Endothelial cell of umbilical vein (primary cell): Measurements from ENCODE around the gene NUDT8.

Experiments
- CTCF ChIP-seq, 2 donors: IDR thresholded peaks; 1 replicate in 1 of 2; 2 replicates in 1 of 2; pipeline ENCODE4 v1.5.1; 2011; ENCODE audit warnings: low read length in 2 of 2, mild to moderate bottlenecking in 2 of 2, moderate library complexity in 2 of 2, control low read depth in 1 of 2, inconsistent platforms in 1 of 2, low read depth in 1 of 2; ENCODE audit not compliant: insufficient read depth in 1 of 2; ENCODE audit errors: extremely low read depth in 1 of 2
- EZH2 ChIP-seq: IDR thresholded peaks from 2 replicates; pipeline ENCODE4 v1.6.1; 2012; ENCODE audit warnings: borderline replicate concordance, low read depth, mild to moderate bottlenecking, moderate library complexity, low read length, inconsistent platforms; ENCODE audit not compliant: severe bottlenecking
- MAX ChIP-seq: IDR thresholded peaks from 2 replicates; pipeline ENCODE4 v1.6.1; 2011; ENCODE audit not compliant: insufficient read depth, insufficient read length
- POLR2A ChIP-seq: IDR thresholded peaks from 2 replicates; pipeline ENCODE4 v1.6.1; 2012; ENCODE audit warnings: low read depth, mild to moderate bottlenecking, control low read depth, low read length
- POLR2AphosphoS5 ChIP-seq: IDR thresholded peaks from 2 replicates; pipeline ENCODE4 v1.6.1; 2012; ENCODE audit warnings: low read depth, mild to moderate bottlenecking, control low read depth, low read length, moderate library complexity; ENCODE audit not compliant: insufficient read depth

GRCh38 chr11:67632982-67633755, 3.4 kb upstream of the NUDT8 start:
- TF ChIP-seq MAX (no peak), POLR2A (no peak), CTCF (IDR thresholded peaks at IDR 0.05; ENCODE audit: extremely low read depth in 1 of 2, insufficient read depth in 1 of 2, low read depth in 1 of 2, low read length in 2 of 2) (no peak), POLR2AphosphoS5 (no peak), EZH2 (no peak)
